Fibroblast of skin of back (primary cell): ENCODE results near the gene SLC25A21.
"Not testable (repeated sequence)": the region's sequence is repeated elsewhere in the genome, so short reads cannot be mapped to it uniquely, and the experiment has no call there.

Experiments used
- DNase-seq: peaks from one replicate; pipeline ENCODE4 v3.0.0-alpha.2; 2013

SLC25A21 gene

GRCh38 chr14:37088356-37089215 is 83.8 kb downstream of the SLC25A21 start:
- DNase-seq = no peak

GRCh38 chr14:37087520-37087919 is 84.9 kb downstream of the SLC25A21 start:
- DNase-seq = no peak

- no peak for DNase-seq
These were observed 88.8 kb downstream of the SLC25A21 start for GRCh38 chr14:37083599-37083998.

DNA sequence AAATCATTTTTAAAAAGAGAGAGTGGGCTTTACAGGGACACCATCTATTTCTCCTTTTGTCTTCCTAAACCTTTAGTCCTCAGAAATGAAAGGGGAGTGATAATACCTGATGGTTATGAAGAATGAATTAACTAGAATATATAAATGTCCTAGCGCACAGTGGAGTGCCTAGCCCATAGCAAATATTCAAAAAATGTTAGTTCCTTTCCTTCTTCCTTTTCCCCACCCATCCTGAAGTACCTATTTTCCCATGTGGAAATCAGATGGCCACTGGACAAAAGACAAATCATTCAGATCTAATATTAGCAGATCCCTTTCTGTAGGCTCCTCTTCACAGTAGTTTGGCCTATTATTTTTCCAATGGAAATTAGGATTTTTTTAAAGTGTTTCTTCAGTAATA is 90.0 kb downstream of the SLC25A21 start:
- no peak for DNase-seq

DNA sequence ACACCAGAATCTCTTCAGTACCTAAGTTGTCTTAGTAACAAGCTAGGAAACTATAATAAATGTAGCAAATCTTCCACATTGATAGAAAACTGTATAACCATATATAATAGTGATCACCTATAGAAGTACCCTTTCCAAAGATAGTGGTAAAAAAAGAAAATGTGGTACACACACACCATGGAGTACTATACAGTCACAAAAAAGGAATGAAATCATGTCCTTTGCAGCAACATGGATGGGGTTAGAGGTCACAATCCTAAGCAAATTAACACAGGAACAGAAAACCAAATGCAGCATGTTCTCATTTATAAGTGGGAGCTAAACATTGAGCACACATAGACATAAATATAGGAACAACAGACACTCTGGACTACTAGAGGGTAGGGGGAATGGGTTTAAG is 90.5 kb downstream of the SLC25A21 start:
- no peak for DNase-seq

DNA sequence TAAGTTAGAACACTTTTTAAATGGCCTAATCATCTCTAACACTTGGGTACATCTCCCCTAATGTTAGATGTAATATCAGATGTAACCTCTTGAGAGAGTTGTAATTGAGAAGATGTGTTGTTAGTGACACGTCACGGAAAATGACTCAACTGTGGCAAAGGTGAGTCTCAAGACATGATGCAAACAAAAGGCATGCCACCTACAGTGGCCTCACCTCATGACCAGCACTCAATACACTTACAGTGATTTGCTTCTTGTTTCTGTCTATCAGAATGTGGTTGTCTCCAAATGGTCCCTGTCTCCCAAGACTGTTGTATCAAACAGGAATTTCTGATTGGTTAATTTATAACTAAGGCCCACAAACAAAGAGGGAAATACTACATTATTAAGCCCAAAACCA is 91.2 kb downstream of the SLC25A21 start:
- no peak for DNase-seq

DNA sequence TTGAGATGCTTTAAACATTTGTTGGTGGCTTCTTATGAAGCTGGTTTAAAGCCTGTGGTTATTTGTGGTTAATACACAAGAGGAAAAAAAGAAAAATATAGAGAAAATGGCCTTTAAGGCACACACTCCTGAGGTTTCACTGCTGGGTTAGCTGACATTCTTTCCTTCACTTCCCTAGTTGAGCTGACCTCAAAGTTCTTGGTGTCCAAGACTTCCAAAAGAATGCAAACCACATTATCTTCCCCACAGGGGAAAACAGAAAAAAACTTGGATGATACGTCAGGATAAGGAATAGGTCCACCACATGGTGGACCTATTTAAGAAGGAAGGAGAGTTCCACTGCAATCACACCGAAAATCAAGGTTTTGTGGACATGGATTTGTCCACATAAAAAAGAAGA is 94.3 kb downstream of the SLC25A21 start:
- peak; percentile 49 for DNase-seq

DNA sequence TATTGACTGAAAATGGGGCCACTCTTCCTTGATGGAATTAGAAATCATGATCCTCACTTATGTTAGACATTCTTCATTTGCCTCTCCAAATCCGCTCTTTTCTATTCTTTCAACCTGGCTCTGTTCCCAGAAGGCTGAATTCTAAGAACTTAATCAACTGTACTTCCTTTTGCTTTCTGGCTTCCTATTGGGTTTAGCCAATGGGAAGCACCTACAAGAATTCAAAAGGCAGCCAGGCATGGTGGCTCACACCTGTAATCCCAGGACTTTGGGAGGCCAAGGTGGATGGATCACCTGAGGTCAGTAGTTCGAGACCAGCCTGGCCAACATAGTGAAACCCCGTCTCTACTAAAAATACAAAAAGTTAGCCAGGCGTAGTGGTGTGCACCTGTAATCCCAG is 98.1 kb downstream of the SLC25A21 start:
- not testable (repeated sequence) for DNase-seq

- DNase-seq = no peak
These were observed 108.8 kb downstream of the SLC25A21 start for GRCh38 chr14:37063467-37064240.

- no peak for DNase-seq
These were observed 110.1 kb downstream of the SLC25A21 start for GRCh38 chr14:37062191-37062803.

- DNase-seq = no peak
These were observed 110.7 kb downstream of the SLC25A21 start for GRCh38 chr14:37061697-37062096.

- no peak for DNase-seq
These were observed 111.7 kb downstream of the SLC25A21 start for GRCh38 chr14:37060496-37061260.

- DNase-seq = no peak
These were observed 114.6 kb downstream of the SLC25A21 start for GRCh38 chr14:37057776-37058175.

DNA sequence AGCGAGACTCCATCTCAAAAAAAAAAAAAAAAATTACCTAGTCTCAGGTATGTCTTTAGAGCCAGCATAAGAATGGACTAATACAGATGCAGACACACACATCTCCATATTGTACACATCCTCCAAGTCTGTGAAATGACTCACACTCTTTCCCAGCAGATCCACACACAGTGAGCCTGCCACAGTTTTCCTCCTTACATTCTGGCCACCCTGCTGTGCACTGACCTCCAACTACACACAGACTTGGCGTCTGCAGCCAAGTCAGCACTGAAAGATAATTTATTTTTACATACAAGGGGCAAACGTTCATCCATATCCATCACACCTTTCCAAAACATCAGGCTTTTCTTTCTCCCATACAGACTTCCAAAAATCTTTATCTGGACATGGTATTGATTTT is 115.9 kb downstream of the SLC25A21 start:
- DNase-seq = peak; percentile 89

- no peak for DNase-seq
These were observed 117.5 kb downstream of the SLC25A21 start for GRCh38 chr14:37054869-37055268.

DNA sequence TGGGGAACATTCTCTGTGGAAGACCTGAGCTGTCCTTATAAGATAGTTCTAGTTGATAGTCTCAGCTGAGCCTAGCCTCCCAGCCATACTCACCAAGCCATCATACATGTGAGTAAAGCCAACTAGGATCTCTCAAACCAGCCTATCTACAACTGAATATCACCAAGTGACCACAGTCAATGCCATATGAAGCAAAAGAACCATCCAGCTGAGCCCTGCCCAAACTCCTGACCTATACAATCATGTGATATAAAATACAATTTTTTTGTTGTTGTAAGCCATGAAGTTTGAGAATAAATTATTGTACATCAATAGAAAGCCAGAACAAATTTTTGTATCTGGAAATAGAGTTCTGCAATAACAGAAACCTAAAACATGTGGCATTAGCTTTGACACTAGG is 118.3 kb downstream of the SLC25A21 start:
- no peak for DNase-seq

GRCh38 chr14:37051680-37052079 is 120.7 kb downstream of the SLC25A21 start:
- DNase-seq = no peak

DNA sequence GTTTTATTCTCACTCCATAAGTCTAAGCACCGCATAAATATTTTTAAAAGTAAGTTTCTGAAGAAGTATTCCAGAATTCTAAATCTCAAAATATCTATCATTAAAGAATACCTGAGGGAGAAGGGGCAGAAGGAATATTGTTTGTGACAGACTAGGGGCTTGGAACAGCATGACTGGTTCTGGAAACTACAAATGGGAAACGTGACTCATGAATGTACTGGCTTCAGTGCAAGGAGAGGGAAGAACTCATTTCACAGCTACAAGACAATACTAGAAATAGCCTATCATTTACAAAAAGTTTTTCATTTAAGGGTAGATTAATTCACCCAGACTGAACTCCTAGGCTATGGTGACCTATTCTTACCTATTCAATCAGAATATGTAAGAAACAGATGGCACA is 121.3 kb downstream of the SLC25A21 start:
- DNase-seq = no peak

DNA sequence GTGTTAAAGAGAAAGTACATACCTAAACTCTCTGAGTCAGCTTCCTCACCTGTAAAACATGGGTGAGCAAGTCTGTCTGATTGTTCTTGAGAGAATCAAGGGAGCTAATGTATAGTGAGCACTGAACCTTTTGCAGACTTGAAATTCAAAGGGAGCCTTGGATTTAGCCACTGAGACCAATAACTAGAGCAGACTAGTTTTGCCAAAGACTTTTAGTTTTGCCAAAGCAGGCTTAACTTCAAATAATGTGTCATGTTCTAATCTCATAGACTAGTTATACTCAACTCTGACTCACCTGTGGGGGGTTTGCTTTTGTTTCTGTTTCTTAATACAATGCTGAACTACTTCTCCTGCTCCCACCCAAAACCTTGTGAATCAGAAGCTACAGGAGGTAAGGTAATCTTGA is 123.7 kb downstream of the SLC25A21 start:
- peak; percentile 13 for DNase-seq

DNA sequence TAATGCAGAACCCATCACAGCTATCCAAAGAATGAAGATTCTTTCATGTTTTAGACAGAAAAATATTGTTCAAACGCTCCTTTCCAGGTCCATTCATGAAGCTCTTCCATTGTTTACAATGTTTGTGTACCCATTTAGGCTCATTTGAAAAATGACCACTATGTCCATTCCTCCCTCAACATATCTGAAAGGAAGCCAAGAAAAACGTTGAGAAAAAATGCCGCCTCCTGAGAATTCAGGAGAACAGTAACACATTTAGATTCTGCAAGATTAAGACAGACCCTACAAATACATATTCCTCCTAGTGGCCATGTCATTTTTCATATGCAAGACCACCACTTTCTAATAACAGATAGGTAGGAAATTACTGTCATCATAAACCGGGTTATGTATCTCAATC is 124.4 kb downstream of the SLC25A21 start:
- DNase-seq = no peak

DNA sequence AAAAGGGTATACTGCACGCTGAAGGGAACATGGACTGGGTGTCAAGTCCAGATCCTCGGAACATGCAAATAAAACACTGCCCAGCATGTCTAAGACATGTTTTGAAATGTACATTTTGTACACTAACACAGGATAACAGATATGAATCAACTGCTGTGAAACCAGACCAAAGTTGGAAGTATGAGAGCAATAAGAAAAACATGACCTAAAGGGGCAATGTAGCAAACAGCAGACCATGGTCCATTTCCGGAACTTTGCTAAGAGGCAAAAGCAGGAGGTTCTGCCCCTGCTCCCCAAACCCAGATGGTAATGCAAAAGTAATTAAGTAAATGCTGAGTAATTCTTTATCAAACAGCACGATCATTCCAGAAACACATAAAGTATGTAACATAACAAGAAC is 125.2 kb downstream of the SLC25A21 start:
- DNase-seq = no peak

- no peak for DNase-seq
These were observed 125.6 kb downstream of the SLC25A21 start for GRCh38 chr14:37046815-37047214.
